Heart left ventricle (tissue), 13 donors: ENCODE measurements around the gene KRTAP10-4.

Experiments
- POLR2A ChIP-seq, 2 donors: fragments of 450-650 bp; IDR thresholded peaks; one replicate each; pipeline ENCODE4 v1.6.1; 2017; ENCODE audit warnings: antibody characterized with exemption in 2 of 2, mild to moderate bottlenecking in 2 of 2, moderate library complexity in 2 of 2
- TF ChIP-seq, protein P1 (sequence below), 12 donors: fragments of 200-600 bp; sonication (generic) in 4 of 12; IDR thresholded peaks; one replicate each; pipeline versions ENCODE4 v1.5.0 to v1.8.0; 2018 to 2022; ENCODE audit warnings: antibody characterized with exemption in 12 of 12, mild to moderate bottlenecking in 5 of 12
- donor health status: ischemic (EF 13 %, LVEDD 7.1; RV severe dilation, severe dysfunction).
- donor health status: DM: no; HTN: yes; CAD: no.
- donor health status: DM: no; HTN: no; CAD: no.
- donor health status: ischemic (EF 25% LVEDD 6.9; RV normal size, moderate dysfunction).
- donor health status: ischemic (EF 25% LVEDD 5.7; RV mildly dilated, moderate dysfunction).
- donor health status: ischemic (EF 35%, LVEDD 5.7; RV mildly dilated, moderate dysfunction).
- donor health status: nonischemic (EF 11% LVEDD 7.7; RV severe dilation, severe dysfunction).
- donor health status: DM: yes; HTN: yes; CAD: no.
- donor health status: PGD.
- donor health status: ischemic (EF 29% LVEDD 5.4; RV normal size, mild dysfunction).
- donor health status: nonischemic (EF 23%, LVEDD 6.1; RV moderate dilation, normal function).

DNA sequence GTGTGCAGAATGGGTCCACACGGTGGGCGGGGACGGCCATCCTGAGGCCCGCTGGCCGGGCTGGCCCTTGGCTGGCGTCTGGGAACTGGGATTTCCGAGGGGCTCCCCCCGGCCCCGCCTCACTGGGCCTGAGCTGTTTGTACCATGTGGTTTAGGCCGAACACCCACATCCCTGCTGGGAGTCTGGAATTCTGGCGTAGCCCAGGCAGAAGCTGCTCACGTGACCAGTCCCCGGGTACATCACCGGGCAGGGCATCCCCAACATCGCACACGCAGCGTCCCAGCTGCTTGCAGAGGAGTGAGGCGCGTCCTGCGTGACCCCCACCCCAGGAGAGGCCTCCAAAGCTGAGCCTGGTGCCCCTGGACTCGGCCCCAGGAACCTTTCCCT, 28.9 kb downstream of the KRTAP10-4 start:
- TF ChIP-seq POLR2A (IDR thresholded peaks at IDR 0.05): no peak
- TF ChIP-seq, protein P1, sequence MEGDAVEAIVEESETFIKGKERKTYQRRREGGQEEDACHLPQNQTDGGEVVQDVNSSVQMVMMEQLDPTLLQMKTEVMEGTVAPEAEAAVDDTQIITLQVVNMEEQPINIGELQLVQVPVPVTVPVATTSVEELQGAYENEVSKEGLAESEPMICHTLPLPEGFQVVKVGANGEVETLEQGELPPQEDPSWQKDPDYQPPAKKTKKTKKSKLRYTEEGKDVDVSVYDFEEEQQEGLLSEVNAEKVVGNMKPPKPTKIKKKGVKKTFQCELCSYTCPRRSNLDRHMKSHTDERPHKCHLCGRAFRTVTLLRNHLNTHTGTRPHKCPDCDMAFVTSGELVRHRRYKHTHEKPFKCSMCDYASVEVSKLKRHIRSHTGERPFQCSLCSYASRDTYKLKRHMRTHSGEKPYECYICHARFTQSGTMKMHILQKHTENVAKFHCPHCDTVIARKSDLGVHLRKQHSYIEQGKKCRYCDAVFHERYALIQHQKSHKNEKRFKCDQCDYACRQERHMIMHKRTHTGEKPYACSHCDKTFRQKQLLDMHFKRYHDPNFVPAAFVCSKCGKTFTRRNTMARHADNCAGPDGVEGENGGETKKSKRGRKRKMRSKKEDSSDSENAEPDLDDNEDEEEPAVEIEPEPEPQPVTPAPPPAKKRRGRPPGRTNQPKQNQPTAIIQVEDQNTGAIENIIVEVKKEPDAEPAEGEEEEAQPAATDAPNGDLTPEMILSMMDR (IDR thresholded peaks at IDR 0.05): no peak
